HG02938 (cell line): ENCODE measurements around the gene KNOP1.
"Not testable (repeated sequence)": the region's sequence is repeated elsewhere in the genome, so short reads cannot be mapped to it uniquely, and the experiment has no call there.

ENCODE experiments used
- ATAC-seq: cut with Tn5 transposase; IDR thresholded peaks from one replicate; pipeline ENCODE4 v1.9.1; 2021; ENCODE audit warnings: mild to moderate bottlenecking, moderate library complexity; ENCODE audit not compliant: unreplicated experiment

Gene KNOP1

GRCh38 chr16:19687279-19687678 lies 30.7 kb downstream of the KNOP1 start:
- ATAC-seq: no peak

GRCh38 chr16:19685176-19685575 lies 32.9 kb downstream of the KNOP1 start:
- ATAC-seq: no peak

- ATAC-seq: no peak
Measured at GRCh38 chr16:19683453-19684236, 34.4 kb downstream of the KNOP1 start.

- ATAC-seq: no peak
Measured at GRCh38 chr16:19681637-19682036, 36.4 kb downstream of the KNOP1 start.

GRCh38 chr16:19680881-19681340 lies 37.1 kb downstream of the KNOP1 start:
- ATAC-seq: no peak

- not testable (repeated sequence) for ATAC-seq
Measured at GRCh38 chr16:19679281-19679680, 38.7 kb downstream of the KNOP1 start.

- no peak for ATAC-seq
Measured at GRCh38 chr16:19678804-19679203, 39.2 kb downstream of the KNOP1 start.

GRCh38 chr16:19677402-19677801 lies 40.6 kb downstream of the KNOP1 start:
- ATAC-seq: no peak

- no peak for ATAC-seq
Measured at GRCh38 chr16:19674485-19674884, 43.5 kb downstream of the KNOP1 start.

- no peak for ATAC-seq
Measured at GRCh38 chr16:19672378-19672777, 45.6 kb downstream of the KNOP1 start.

GRCh38 chr16:19666477-19666876 lies 51.5 kb downstream of the KNOP1 start:
- no peak for ATAC-seq

GRCh38 chr16:19665313-19665712 lies 52.7 kb downstream of the KNOP1 start:
- ATAC-seq: not testable (repeated sequence)

- no peak for ATAC-seq
Measured at GRCh38 chr16:19664166-19664565, 53.9 kb downstream of the KNOP1 start.

- no peak for ATAC-seq
Measured at GRCh38 chr16:19662351-19662750, 55.7 kb downstream of the KNOP1 start.

- ATAC-seq: no peak
Measured at GRCh38 chr16:19660432-19660831, 57.6 kb downstream of the KNOP1 start.

GRCh38 chr16:19659554-19659953 lies 58.5 kb downstream of the KNOP1 start:
- no peak for ATAC-seq

GRCh38 chr16:19657831-19658230 lies 60.2 kb downstream of the KNOP1 start:
- no peak for ATAC-seq

- no peak for ATAC-seq
Measured at GRCh38 chr16:19655242-19655777, 62.7 kb downstream of the KNOP1 start.

GRCh38 chr16:19654147-19654546 lies 63.9 kb downstream of the KNOP1 start:
- no peak for ATAC-seq
